WI38 (cell line): ENCODE data around the gene DNAH17.

ENCODE experiments used
- H3K4me3 ChIP-seq: 2 replicates; pipeline ENCODE4 v1.5.1; 2011; ENCODE audit warnings: low read depth, mild to moderate bottlenecking, control low read depth, low read length
- CTCF ChIP-seq: IDR thresholded peaks from 2 replicates; pipeline ENCODE4 v1.5.1; 2012; ENCODE audit warnings: low read depth, mild to moderate bottlenecking, control low read depth, low read length

Gene DNAH17

GRCh38 chr17:78605429-78605828 is 28.2 kb upstream of the DNAH17 start:
- no peak for TF ChIP-seq CTCF
- H3K4me3 ChIP-seq: no peak overlapping the region

- TF ChIP-seq CTCF: no peak
- no peak overlapping the region for H3K4me3 ChIP-seq
These were observed 25.1 kb upstream of the DNAH17 start for GRCh38 chr17:78602246-78602645.

- H3K4me3 ChIP-seq: no peak overlapping the region
These were observed 24.5 kb upstream of the DNAH17 start for GRCh38 chr17:78601577-78602190.

GRCh38 chr17:78600181-78600721 is 23.1 kb upstream of the DNAH17 start:
- no peak for TF ChIP-seq CTCF
- no peak overlapping the region for H3K4me3 ChIP-seq

More at GRCh38 chr17:78601577-78602190, 24.5 kb upstream of the DNAH17 start:
- no peak for TF ChIP-seq CTCF

- H3K4me3 ChIP-seq: no peak overlapping the region
- TF ChIP-seq CTCF: no peak
These were observed 22.2 kb upstream of the DNAH17 start for GRCh38 chr17:78599419-78599818.

GRCh38 chr17:78598013-78598471 is 20.8 kb upstream of the DNAH17 start:
- no peak overlapping the region for H3K4me3 ChIP-seq
- no peak for TF ChIP-seq CTCF

GRCh38 chr17:78596871-78597764 is 19.9 kb upstream of the DNAH17 start:
- no peak for TF ChIP-seq CTCF
- no peak overlapping the region for H3K4me3 ChIP-seq
